H1 (cell line): ENCODE measurements around the gene SMCP.

Experiments used
- KDM1A ChIP-seq: fragments of 200-600, 300-600 bp; sonication (generic); IDR thresholded peaks from 2 replicates; pipeline ENCODE4 v1.7.1; 2016; ENCODE audit warnings: mild to moderate bottlenecking, low read length, borderline replicate concordance
- POLR2A ChIP-seq, 2 experiments: IDR thresholded peaks; 1 replicate in 1 of 2; 2 replicates in 1 of 2; pipeline ENCODE4 v1.6.1; 2011; ENCODE audit warnings: low read depth in 2 of 2, low read length in 2 of 2, mild to moderate bottlenecking in 2 of 2; ENCODE audit errors: control extremely low read depth in 1 of 2
- SIX5 ChIP-seq: IDR thresholded peaks from 2 replicates; pipeline ENCODE4 v1.6.1; 2011; ENCODE audit warnings: mild to moderate bottlenecking, low read depth, low read length
- TF ChIP-seq, protein P1 (sequence below), 3 experiments: IDR thresholded peaks; 1 replicate in 2 of 3; 2 replicates in 1 of 3; pipeline versions ENCODE4 v1.5.1 to v1.6.1; 2011; ENCODE audit warnings: low read length in 3 of 3, mild to moderate bottlenecking in 3 of 3, inconsistent platforms in 2 of 3, low read depth in 1 of 3, moderate library complexity in 1 of 3; ENCODE audit not compliant: insufficient read depth in 1 of 3; ENCODE audit errors: control extremely low read depth in 1 of 3

DNA sequence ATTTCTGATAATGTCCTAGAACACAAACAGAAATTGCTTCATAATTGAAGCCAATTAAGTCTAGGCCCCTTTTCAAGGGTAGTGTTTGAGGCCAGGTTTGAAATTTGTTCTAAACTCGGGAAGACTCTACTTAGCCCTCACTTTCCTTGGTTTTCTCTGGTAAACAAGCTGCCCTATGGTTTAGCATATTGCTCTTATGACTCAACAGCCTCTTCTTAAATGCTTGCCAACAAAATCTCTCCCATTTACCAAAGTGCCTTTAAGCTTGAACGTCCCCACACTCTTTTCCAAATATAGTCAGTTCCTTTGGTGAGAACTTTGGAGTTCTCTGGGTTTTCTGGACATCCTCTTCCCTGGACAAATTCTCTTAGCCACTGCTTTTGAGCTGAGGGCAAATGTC is 41.3 kb upstream of the SMCP start:
- no peak for TF ChIP-seq SIX5
- TF ChIP-seq KDM1A = no peak
- TF ChIP-seq, protein P1, sequence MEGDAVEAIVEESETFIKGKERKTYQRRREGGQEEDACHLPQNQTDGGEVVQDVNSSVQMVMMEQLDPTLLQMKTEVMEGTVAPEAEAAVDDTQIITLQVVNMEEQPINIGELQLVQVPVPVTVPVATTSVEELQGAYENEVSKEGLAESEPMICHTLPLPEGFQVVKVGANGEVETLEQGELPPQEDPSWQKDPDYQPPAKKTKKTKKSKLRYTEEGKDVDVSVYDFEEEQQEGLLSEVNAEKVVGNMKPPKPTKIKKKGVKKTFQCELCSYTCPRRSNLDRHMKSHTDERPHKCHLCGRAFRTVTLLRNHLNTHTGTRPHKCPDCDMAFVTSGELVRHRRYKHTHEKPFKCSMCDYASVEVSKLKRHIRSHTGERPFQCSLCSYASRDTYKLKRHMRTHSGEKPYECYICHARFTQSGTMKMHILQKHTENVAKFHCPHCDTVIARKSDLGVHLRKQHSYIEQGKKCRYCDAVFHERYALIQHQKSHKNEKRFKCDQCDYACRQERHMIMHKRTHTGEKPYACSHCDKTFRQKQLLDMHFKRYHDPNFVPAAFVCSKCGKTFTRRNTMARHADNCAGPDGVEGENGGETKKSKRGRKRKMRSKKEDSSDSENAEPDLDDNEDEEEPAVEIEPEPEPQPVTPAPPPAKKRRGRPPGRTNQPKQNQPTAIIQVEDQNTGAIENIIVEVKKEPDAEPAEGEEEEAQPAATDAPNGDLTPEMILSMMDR (IDR thresholded peaks at IDR 0.05; ENCODE audit: control extremely low read depth in 1 of 3, insufficient read depth in 1 of 3, low read depth in 1 of 3, low read length in 3 of 3) = no peak
- no peak for TF ChIP-seq POLR2A (IDR thresholded peaks at IDR 0.05; ENCODE audit: control extremely low read depth in 1 of 2, low read depth in 2 of 2, low read length in 2 of 2)
